Measurements from ENCODE around the gene C9orf153.

Gene C9orf153

GRCh38 chr9:86200599-86201162 is 58.8 kb downstream of the C9orf153 start:
- no peak for TF ChIP-seq ZBTB7A (IDR thresholded peaks at IDR 0.05; ENCODE audit: low read depth)
- no peak for TF ChIP-seq REST (IDR thresholded peaks at IDR 0.05; ENCODE audit: low read depth)
- no peak for TF ChIP-seq TAF1 (IDR thresholded peaks at IDR 0.05; ENCODE audit: low read depth)
- TF ChIP-seq CEBPB (IDR thresholded peaks at IDR 0.05), result no peak
- no peak for TF ChIP-seq EP300 (IDR thresholded peaks at IDR 0.05; ENCODE audit: borderline replicate concordance)
- TF ChIP-seq NFIC (IDR thresholded peaks at IDR 0.05), result no peak
- no peak for TF ChIP-seq CREB1 (IDR thresholded peaks at IDR 0.05; ENCODE audit: low read depth)
- TF ChIP-seq TCF12 (IDR thresholded peaks at IDR 0.05; ENCODE audit: low read depth), result no peak

- no peak for TF ChIP-seq TEAD4 (IDR thresholded peaks at IDR 0.05)
These were observed 66.4 kb downstream of the C9orf153 start for GRCh38 chr9:86193088-86193487.

GRCh38 chr9:86187121-86187520 is 72.3 kb downstream of the C9orf153 start:
- TF ChIP-seq RAD21 (IDR thresholded peaks at IDR 0.05; ENCODE audit: low read depth) (peak; percentile 33; the same call in 1 of the 2 replicates), CREB1 (IDR thresholded peaks at IDR 0.05; ENCODE audit: low read depth) (no peak), TEAD4 (IDR thresholded peaks at IDR 0.05) (no peak)

GRCh38 chr9:86186696-86187095 is 72.8 kb downstream of the C9orf153 start:
- TF ChIP-seq EP300 (IDR thresholded peaks at IDR 0.05; ENCODE audit: borderline replicate concordance), result no peak
- no peak for TF ChIP-seq NFIC (IDR thresholded peaks at IDR 0.05)
- TF ChIP-seq CREB1 (IDR thresholded peaks at IDR 0.05; ENCODE audit: low read depth), result no peak
- TF ChIP-seq EGR1 (IDR thresholded peaks at IDR 0.05), result no peak
- no peak for TF ChIP-seq MAX (IDR thresholded peaks at IDR 0.05)
- TF ChIP-seq CEBPB (IDR thresholded peaks at IDR 0.05), result no peak
- TF ChIP-seq TAF1 (IDR thresholded peaks at IDR 0.05; ENCODE audit: low read depth), result no peak
- no peak for TF ChIP-seq FOXM1 (IDR thresholded peaks at IDR 0.05; ENCODE audit: borderline replicate concordance, low read depth)
- TF ChIP-seq YY1 (IDR thresholded peaks at IDR 0.05; ENCODE audit: low read depth), result no peak
- TF ChIP-seq TCF12 (IDR thresholded peaks at IDR 0.05; ENCODE audit: low read depth), result no peak
- TF ChIP-seq RAD21 (IDR thresholded peaks at IDR 0.05; ENCODE audit: low read depth), result no peak

- TF ChIP-seq YY1 (IDR thresholded peaks at IDR 0.05; ENCODE audit: low read depth) (no peak), USF1 (IDR thresholded peaks at IDR 0.05) (no peak)
These were observed 73.6 kb downstream of the C9orf153 start for GRCh38 chr9:86185872-86186271.

- TF ChIP-seq RAD21 (IDR thresholded peaks at IDR 0.05; ENCODE audit: low read depth) (no peak), TCF12 (IDR thresholded peaks at IDR 0.05; ENCODE audit: low read depth) (no peak), MAX (IDR thresholded peaks at IDR 0.05) (no peak), NFIC (IDR thresholded peaks at IDR 0.05) (no peak), TAF1 (IDR thresholded peaks at IDR 0.05; ENCODE audit: low read depth) (no peak), CEBPB (IDR thresholded peaks at IDR 0.05) (no peak), FOXM1 (IDR thresholded peaks at IDR 0.05; ENCODE audit: borderline replicate concordance, low read depth) (no peak), EGR1 (IDR thresholded peaks at IDR 0.05) (no peak), YY1 (IDR thresholded peaks at IDR 0.05; ENCODE audit: low read depth) (no peak), REST (IDR thresholded peaks at IDR 0.05; ENCODE audit: low read depth) (no peak), ZBTB7A (IDR thresholded peaks at IDR 0.05; ENCODE audit: low read depth) (no peak), EP300 (IDR thresholded peaks at IDR 0.05; ENCODE audit: borderline replicate concordance) (no peak), USF1 (IDR thresholded peaks at IDR 0.05) (no peak), CREB1 (IDR thresholded peaks at IDR 0.05; ENCODE audit: low read depth) (no peak), TEAD4 (IDR thresholded peaks at IDR 0.05) (no peak)
These were observed 75.3 kb downstream of the C9orf153 start for GRCh38 chr9:86184138-86184524.
